Ishikawa (cell line): ENCODE data around the gene COL16A1.

Source experiments
- CEBPB ChIP-seq: IDR thresholded peaks from 2 replicates; pipeline ENCODE4 v1.6.1; 2012
- CREB1 ChIP-seq: IDR thresholded peaks from 2 replicates; pipeline ENCODE4 v1.6.1; 2012; ENCODE audit warnings: low read depth
- EGR1 ChIP-seq: IDR thresholded peaks from 2 replicates; pipeline ENCODE4 v1.6.1; 2012
- EP300 ChIP-seq: IDR thresholded peaks from 2 replicates; pipeline ENCODE4 v1.6.1; 2012; ENCODE audit warnings: borderline replicate concordance
- FOXM1 ChIP-seq: IDR thresholded peaks from 2 replicates; pipeline ENCODE4 v1.6.1; 2012; ENCODE audit warnings: low read depth, borderline replicate concordance
- MAX ChIP-seq: IDR thresholded peaks from 2 replicates; pipeline ENCODE4 v1.6.1; 2012
- RAD21 ChIP-seq: IDR thresholded peaks from 2 replicates; pipeline ENCODE4 v1.6.1; 2012; ENCODE audit warnings: low read depth
- REST ChIP-seq: IDR thresholded peaks from 2 replicates; pipeline ENCODE4 v1.6.1; 2012; ENCODE audit warnings: low read depth, mild to moderate bottlenecking
- TAF1 ChIP-seq: IDR thresholded peaks from 2 replicates; pipeline ENCODE4 v1.6.1; 2012; ENCODE audit warnings: low read depth, mild to moderate bottlenecking
- TCF12 ChIP-seq: IDR thresholded peaks from 2 replicates; pipeline ENCODE4 v1.6.1; 2012; ENCODE audit warnings: low read depth
- USF1 ChIP-seq: IDR thresholded peaks from 2 replicates; pipeline ENCODE4 v1.6.1; 2012
- ZBTB7A ChIP-seq: IDR thresholded peaks from 2 replicates; pipeline ENCODE4 v1.6.1; 2012; ENCODE audit warnings: low read depth

GRCh38 chr1:31618916-31619846 is 84.6 kb downstream of the COL16A1 start:
- no peak for TF ChIP-seq EP300
- TF ChIP-seq CEBPB: no peak
- no peak for TF ChIP-seq TAF1
- TF ChIP-seq REST: no peak
- TF ChIP-seq EGR1: no peak
- no peak for TF ChIP-seq CREB1
- no peak for TF ChIP-seq MAX
- TF ChIP-seq RAD21: no peak
- TF ChIP-seq ZBTB7A: no peak
- TF ChIP-seq FOXM1: no peak
- no peak for TF ChIP-seq TCF12
- TF ChIP-seq USF1: no peak
